HG03457 (cell line): ENCODE results near the gene EEF2KMT.
"Not testable (repeated sequence)": the region's sequence is repeated elsewhere in the genome, so short reads cannot be mapped to it uniquely, and the experiment has no call there.

Source experiments
- ATAC-seq: cut with Tn5 transposase; IDR thresholded peaks from one replicate; pipeline ENCODE4 v1.9.1; 2021; ENCODE audit warnings: moderate number of reproducible peaks; ENCODE audit not compliant: unreplicated experiment

Gene EEF2KMT

GRCh38 chr16:5095145-5095830, 2.3 kb downstream of the EEF2KMT start:
- not testable (repeated sequence) for ATAC-seq

GRCh38 chr16:5093746-5094145, 3.8 kb downstream of the EEF2KMT start:
- ATAC-seq, result not testable (repeated sequence)

- not testable (repeated sequence) for ATAC-seq
Measured at GRCh38 chr16:5093081-5093480, 4.5 kb downstream of the EEF2KMT start.

- ATAC-seq, result not testable (repeated sequence)
Measured at GRCh38 chr16:5090592-5090991, 7.0 kb downstream of the EEF2KMT start.

- ATAC-seq, result not testable (repeated sequence)
Measured at GRCh38 chr16:5089911-5090555, 7.6 kb downstream of the EEF2KMT start.

GRCh38 chr16:5088936-5089335, 8.7 kb downstream of the EEF2KMT start:
- ATAC-seq, result not testable (repeated sequence)

GRCh38 chr16:5088086-5088790, 9.4 kb downstream of the EEF2KMT start:
- ATAC-seq, result not testable (repeated sequence)

- ATAC-seq, result not testable (repeated sequence)
Measured at GRCh38 chr16:5085716-5086115, 11.9 kb downstream of the EEF2KMT start.

GRCh38 chr16:5084802-5085201, 12.8 kb downstream of the EEF2KMT start:
- not testable (repeated sequence) for ATAC-seq

GRCh38 chr16:5084099-5084731, 13.4 kb downstream of the EEF2KMT start:
- ATAC-seq, result not testable (repeated sequence)

- ATAC-seq, result not testable (repeated sequence)
Measured at GRCh38 chr16:5083646-5084045, 13.9 kb downstream of the EEF2KMT start.

- ATAC-seq, result not testable (repeated sequence)
Measured at GRCh38 chr16:5080996-5081395, 16.6 kb downstream of the EEF2KMT start.

GRCh38 chr16:5080461-5080860, 17.1 kb downstream of the EEF2KMT start:
- ATAC-seq, result not testable (repeated sequence)

- ATAC-seq, result no peak
Measured at GRCh38 chr16:5078626-5079025, 19.0 kb downstream of the EEF2KMT start.

- no peak for ATAC-seq
Measured at GRCh38 chr16:5077304-5077703, 20.3 kb downstream of the EEF2KMT start.

- ATAC-seq, result no peak
Measured at GRCh38 chr16:5075637-5076036, 22.0 kb downstream of the EEF2KMT start.

GRCh38 chr16:5073771-5074170, 23.8 kb downstream of the EEF2KMT start:
- not testable (repeated sequence) for ATAC-seq

GRCh38 chr16:5073279-5073629, 24.3 kb downstream of the EEF2KMT start:
- ATAC-seq, result no peak

- ATAC-seq, result no peak
Measured at GRCh38 chr16:5072334-5073278, 25.0 kb downstream of the EEF2KMT start.

- peak; percentile 80 for ATAC-seq
Measured at GRCh38 chr16:5071681-5072333, 25.8 kb downstream of the EEF2KMT start, which contains the start of gene ALG1. Gene ALG1 (plus strand): TSS chr16:5071843. CDS start chr16:5071850, 7 bp downstream.
